Measurements from ENCODE around the gene TRAF3IP1. TPM values are rescaled to one million over a fixed set of nuclear protein-coding genes. Genes with fewer than 3 reads are reported as not detected.
"Not testable (repeated sequence)": the region's sequence is repeated elsewhere in the genome, so short reads cannot be mapped to it uniquely, and the experiment has no call there.

TRAF3IP1 gene
- total RNA-seq, 4 donors from 2014 or later: 19.6 to 28.4 (median 21.7) TPM

- H3K36me3 ChIP-seq: no peaks in the 10 kb centered on the region
- peaks cover 0 to 9% (median 0%) of the 10 kb centered on the region in 3 donors for H3K4me1 ChIP-seq
- H3K27me3 ChIP-seq: no peaks in the 10 kb centered on the region
- TF ChIP-seq POLR2AphosphoS5 (IDR thresholded peaks at IDR 0.05) (no peak), CTCF (IDR thresholded peaks at IDR 0.05) (peak; percentile 65 to 87 (median 75)), EP300 (IDR thresholded peaks at IDR 0.05) (no peak), POLR2A (IDR thresholded peaks at IDR 0.05) (no peak)
- no peak overlapping the region for H3K27ac ChIP-seq
- no peaks in the 10 kb centered on the region for H3K9me3 ChIP-seq
- H3K4me3 ChIP-seq: no peak overlapping the region
- peak; percentile 80 for ATAC-seq
- WGBS, 2 donors (ENCODE audit: low coverage in 1 of 2): 19 to 32% methylated on average over 10 of the region's 10 CpGs
Observed at GRCh38 chr2:238370823-238371372, 50.6 kb downstream of the TRAF3IP1 start.

GRCh38 chr2:238372277-238372676 is 52.0 kb downstream of the TRAF3IP1 start:
- H3K27me3 ChIP-seq, H3K36me3 ChIP-seq, H3K9me3 ChIP-seq, ATAC-seq, H3K4me3 ChIP-seq, H3K27ac ChIP-seq, H3K4me1 ChIP-seq: not testable (repeated sequence)
- WGBS, 2 donors (ENCODE audit: low coverage in 1 of 2): 96 to 100% methylated on average over 2 to 3 of the region's 3 CpGs

- 91 to 94% methylated on average over 6 to 8 of the region's 8 CpGs for WGBS, 2 donors (ENCODE audit: low coverage in 1 of 2)
- H3K4me3 ChIP-seq: no peak overlapping the region
Observed at GRCh38 chr2:238376884-238377391, 56.6 kb downstream of the TRAF3IP1 start.

GRCh38 chr2:238378230-238379095 is 58.1 kb downstream of the TRAF3IP1 start:
- H3K4me1 ChIP-seq: peaks cover 0 to 22% (median 0%) of the 10 kb centered on the region in 3 donors
- H3K9me3 ChIP-seq: no peaks in the 10 kb centered on the region
- no peak for ATAC-seq
- H3K4me3 ChIP-seq: no peak overlapping the region
- no peak for TF ChIP-seq POLR2AphosphoS5 (IDR thresholded peaks at IDR 0.05)
- TF ChIP-seq CTCF (IDR thresholded peaks at IDR 0.05): no peak
- no peak for TF ChIP-seq POLR2A (IDR thresholded peaks at IDR 0.05)
- no peak for TF ChIP-seq EP300 (IDR thresholded peaks at IDR 0.05)
- WGBS, 2 donors (ENCODE audit: low coverage in 1 of 2): 55 to 79% methylated on average over 4 to 7 of the region's 11 CpGs
- H3K27ac ChIP-seq: no peak overlapping the region
- peaks cover 0 to 24% of the 10 kb centered on the region in 2 donors for H3K36me3 ChIP-seq
- no peaks in the 10 kb centered on the region for H3K27me3 ChIP-seq

More at GRCh38 chr2:238376884-238377391, 56.6 kb downstream of the TRAF3IP1 start:
- H3K4me1 ChIP-seq: peaks cover 0 to 22% (median 0%) of the 10 kb centered on the region in 3 donors
- TF ChIP-seq CTCF (IDR thresholded peaks at IDR 0.05) (no peak), POLR2AphosphoS5 (IDR thresholded peaks at IDR 0.05) (no peak), POLR2A (IDR thresholded peaks at IDR 0.05) (no peak), EP300 (IDR thresholded peaks at IDR 0.05) (no peak)
- ATAC-seq: no peak
- no peak overlapping the region for H3K27ac ChIP-seq
- H3K9me3 ChIP-seq: no peaks in the 10 kb centered on the region
- peaks cover 0 to 9% of the 10 kb centered on the region in 2 donors for H3K36me3 ChIP-seq
- H3K27me3 ChIP-seq: no peaks in the 10 kb centered on the region

- Histone ChIP-seq H3K36me3 (peaks cover 0 to 26% of the 10 kb centered on the region in 2 donors), H3K4me3 (no peak overlapping the region), H3K9me3 (no peaks in the 10 kb centered on the region), H3K4me1 (peaks cover 0 to 22% (median 0%) of the 10 kb centered on the region in 3 donors), H3K27me3 (no peaks in the 10 kb centered on the region), H3K27ac (no peak overlapping the region)
- TF ChIP-seq EP300 (IDR thresholded peaks at IDR 0.05) (no peak), POLR2AphosphoS5 (IDR thresholded peaks at IDR 0.05) (no peak), POLR2A (IDR thresholded peaks at IDR 0.05) (peak in 1 of 2 donors; percentile 9)
- 79% methylated on average over 7 to 10 of the region's 15 CpGs for WGBS, 2 donors (ENCODE audit: low coverage in 1 of 2)
- no peak for ATAC-seq
Observed at GRCh38 chr2:238379096-238379810, 58.9 kb downstream of the TRAF3IP1 start.
